NK-92 (cell line): Measurements from ENCODE around the gene SRRM5.
"Not testable (repeated sequence)": the region's sequence is repeated elsewhere in the genome, so short reads cannot be mapped to it uniquely, and the experiment has no call there.

ENCODE experiments used
- DNase-seq: peaks from one replicate; lab custom pipeline; 2025; ENCODE audit not compliant: unreplicated experiment; lab: John Stamatoyannopoulos, UW

Gene SRRM5

GRCh38 chr19:43636121-43636683 is 24.3 kb downstream of the SRRM5 start:
- DNase-seq = no peak

- no peak for DNase-seq
Measured at GRCh38 chr19:43638214-43638994, 26.5 kb downstream of the SRRM5 start.

GRCh38 chr19:43638995-43639518 is 27.2 kb downstream of the SRRM5 start:
- no peak for DNase-seq

GRCh38 chr19:43639519-43640423 is 27.9 kb downstream of the SRRM5 start, which contains the start of gene CADM4:
Gene CADM4, minus strand, starts transcription at chr19:43639850. Its CDS starts 60 bp downstream, at chr19:43639790.
- DNase-seq = no peak

- no peak for DNase-seq
Measured at GRCh38 chr19:43640424-43640757, 28.5 kb downstream of the SRRM5 start.

DNA sequence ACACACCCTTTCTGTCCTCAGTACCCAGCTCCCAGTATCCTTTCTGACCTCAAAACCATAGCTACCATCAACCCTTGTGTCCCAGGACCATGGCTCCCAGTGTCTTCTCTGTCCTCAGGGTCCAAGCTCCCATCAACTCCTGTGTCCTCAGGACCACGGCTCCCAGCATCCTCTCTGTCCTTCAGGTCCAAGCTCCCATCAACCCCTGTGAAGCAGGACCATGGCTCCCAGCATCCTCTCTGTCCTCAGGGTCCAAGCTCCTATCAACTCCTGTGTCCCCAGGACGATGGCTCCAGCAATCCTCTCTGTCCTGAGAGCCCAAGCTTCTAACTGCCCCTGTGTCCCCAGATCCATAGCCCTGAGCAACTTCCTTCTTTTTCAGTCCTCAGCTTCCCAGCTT is 29.4 kb downstream of the SRRM5 start:
- no peak for DNase-seq

GRCh38 chr19:43642531-43642930 is 30.6 kb downstream of the SRRM5 start:
- no peak for DNase-seq

- DNase-seq = no peak
Measured at GRCh38 chr19:43643326-43643725, 31.4 kb downstream of the SRRM5 start.

GRCh38 chr19:43644181-43644580 is 32.3 kb downstream of the SRRM5 start:
- DNase-seq = no peak

DNA sequence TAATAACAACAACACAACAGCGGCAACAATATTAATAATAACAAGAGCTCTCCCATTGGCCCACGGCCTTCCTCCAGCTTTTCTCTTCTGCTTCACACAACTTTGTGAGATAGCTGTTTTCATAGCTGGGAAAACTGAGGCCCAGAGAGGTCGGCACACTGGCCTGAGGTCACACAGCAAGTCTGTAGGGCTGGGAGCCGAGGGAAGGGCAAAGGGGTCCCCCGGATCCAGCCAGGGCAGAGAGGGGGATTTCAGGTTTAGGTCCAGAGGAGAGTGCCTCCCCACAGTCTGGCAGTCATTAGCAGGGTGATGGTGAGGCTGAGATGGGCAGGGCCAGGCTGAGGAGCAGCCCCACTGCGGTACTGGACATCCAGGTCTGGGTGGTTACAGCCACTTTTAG is 36.7 kb downstream of the SRRM5 start:
- DNase-seq = no peak

GRCh38 chr19:43649514-43649913 is 37.6 kb downstream of the SRRM5 start:
- no peak for DNase-seq

- not testable (repeated sequence) for DNase-seq
Measured at GRCh38 chr19:43650276-43650675, 38.4 kb downstream of the SRRM5 start.

DNA sequence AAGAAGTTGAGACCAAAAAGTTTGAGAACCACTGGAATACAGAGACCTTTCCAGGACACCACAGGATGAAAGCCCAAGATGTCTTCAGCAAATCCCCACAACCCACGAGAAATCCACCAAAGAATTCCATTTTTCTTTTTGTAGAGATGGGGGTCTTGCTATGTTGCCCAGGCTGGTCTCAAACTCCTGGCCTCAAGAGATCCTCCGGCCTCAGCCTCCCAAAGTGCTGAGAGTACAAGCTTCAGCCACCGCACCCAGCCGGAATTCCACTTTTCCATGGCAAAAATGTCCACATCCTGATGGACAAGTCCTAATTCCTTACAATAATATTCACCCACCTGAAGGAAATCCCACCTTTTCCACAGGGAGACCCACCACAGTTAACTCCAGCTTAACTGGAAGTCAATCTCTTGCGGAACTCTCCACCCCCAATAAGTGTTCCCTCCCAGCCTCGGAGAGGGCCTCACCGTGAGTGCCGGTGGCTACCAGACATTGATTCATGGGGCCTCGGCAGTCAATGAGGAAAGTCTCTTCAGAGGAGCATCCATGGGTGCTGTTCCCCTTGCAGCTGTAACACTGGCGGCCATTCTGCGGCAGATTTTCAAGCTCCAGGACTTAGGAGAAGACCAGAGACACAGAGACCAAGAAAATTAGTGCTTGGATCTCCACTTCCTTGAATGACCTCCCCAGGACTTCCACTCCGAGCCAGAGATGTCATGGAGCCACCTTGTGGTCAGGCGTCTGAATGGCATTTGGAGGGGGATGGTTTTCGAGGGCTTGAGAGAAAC is 40.1 kb downstream of the SRRM5 start:
- DNase-seq = no peak

- DNase-seq = no peak
Measured at GRCh38 chr19:43652546-43652874, 40.6 kb downstream of the SRRM5 start.

DNA sequence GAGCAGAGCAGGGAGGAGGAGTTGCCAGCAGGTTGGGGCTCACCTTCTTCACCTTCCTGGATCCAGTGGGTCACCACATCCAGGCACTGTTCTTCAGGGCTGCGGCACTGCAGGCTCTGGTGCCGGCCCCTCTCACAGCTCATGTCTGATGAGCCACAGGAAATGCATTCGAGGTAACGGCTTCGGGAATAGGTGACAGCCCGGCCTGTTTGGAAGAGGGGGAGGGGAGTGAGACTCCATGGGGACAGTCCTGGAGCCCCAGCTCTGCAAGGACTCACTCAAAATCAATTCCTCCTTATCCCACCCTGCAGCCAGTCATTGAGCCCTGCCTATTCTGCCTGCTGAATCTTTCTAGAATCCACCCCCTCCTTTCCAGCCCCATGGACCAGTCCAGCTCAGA is 44.5 kb downstream of the SRRM5 start:
- DNase-seq = no peak

DNA sequence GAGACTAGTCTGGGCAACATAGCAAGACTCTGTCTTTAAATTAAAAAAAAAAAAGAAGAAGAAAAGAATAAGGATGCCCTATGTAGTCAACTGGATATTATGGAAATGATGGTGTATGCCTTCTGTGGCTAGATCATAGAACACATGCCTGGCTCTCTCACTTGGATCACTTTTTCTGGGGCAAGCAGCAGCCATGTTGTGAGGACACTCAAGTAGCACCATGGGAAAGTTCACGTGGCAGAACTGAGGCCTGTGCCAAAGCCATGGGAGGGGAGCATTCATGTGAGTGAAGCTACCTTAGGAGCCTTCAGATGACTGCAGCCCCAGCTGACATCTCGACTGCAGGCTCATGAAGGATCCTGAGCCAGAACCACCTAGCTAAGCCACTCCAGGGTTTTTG is 46.1 kb downstream of the SRRM5 start:
- DNase-seq = no peak

DNA sequence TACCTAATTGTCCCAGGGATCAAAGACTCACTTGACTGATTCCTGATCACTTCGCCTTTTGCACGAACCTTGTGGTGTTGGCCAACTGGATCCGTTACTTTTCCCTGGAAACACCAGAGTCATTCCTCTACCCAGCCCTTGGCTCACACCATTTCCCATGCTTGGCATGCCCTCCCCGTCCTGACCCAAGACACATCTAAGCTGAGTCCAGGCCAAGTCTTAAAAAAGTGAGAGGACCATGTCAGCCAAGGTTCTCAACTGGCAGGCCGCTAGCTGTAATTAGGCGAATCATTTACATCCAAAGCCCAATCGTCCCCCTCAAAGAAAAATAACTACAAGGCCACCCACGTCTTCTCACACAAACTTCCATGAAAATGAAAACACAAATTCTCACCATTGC is 46.6 kb downstream of the SRRM5 start:
- DNase-seq = no peak

GRCh38 chr19:43660301-43660970 is 48.5 kb downstream of the SRRM5 start:
- DNase-seq = no peak

GRCh38 chr19:43660971-43661360 is 49.1 kb downstream of the SRRM5 start:
- no peak for DNase-seq

- DNase-seq = no peak
Measured at GRCh38 chr19:43662487-43662886, 50.6 kb downstream of the SRRM5 start.
